Common myeloid progenitor, CD34-positive (primary cell): Measurements from ENCODE around the gene DBNDD1.
"Not testable (repeated sequence)": the region's sequence is repeated elsewhere in the genome, so short reads cannot be mapped to it uniquely, and the experiment has no call there.

Experiments used
- CTCF ChIA-PET: fragments of 350-600 bp; sonication (Branson Sonifier 250); formaldehyde crosslinking; loops from one replicate; lab custom pipeline; 2021; ENCODE audit warnings: antibody characterized with exemption; lab: Charles Lee
- POLR2A ChIA-PET: fragments of 350-600 bp; sonication (Branson Sonifier 250); formaldehyde crosslinking; loops from one replicate; lab custom pipeline; 2021; ENCODE audit warnings: antibody characterized with exemption; lab: Charles Lee
- DNase-seq, 3 donors: peaks; one replicate each; pipeline versions ENCODE4 v3.0.0 to v3.0.0-alpha.2; 2013
- H3K27ac ChIP-seq, 2 experiments: 1 replicate in 1 of 2; 2 replicates in 1 of 2; pipeline ENCODE4 v1.7.0; 2013; ENCODE audit warnings: inconsistent platforms in 2 of 2, low read length in 2 of 2, mild to moderate bottlenecking in 2 of 2, low read depth in 1 of 2, moderate library complexity in 1 of 2; ENCODE audit not compliant: severe bottlenecking in 2 of 2, insufficient read depth in 1 of 2, poor library complexity in 1 of 2
- H3K27me3 ChIP-seq, 5 experiments: replicated peaks in 2 of 5; 1 replicate in 3 of 5; 2 replicates in 2 of 5; pipeline versions ENCODE4 v1.6.1 to v1.7.0; 2013; ENCODE audit warnings: low read length in 4 of 5, mild to moderate bottlenecking in 2 of 5, moderate library complexity in 2 of 5, inconsistent platforms in 1 of 5; ENCODE audit not compliant: insufficient read depth in 5 of 5, control insufficient read depth in 4 of 5
- H3K36me3 ChIP-seq, 4 experiments: 1 replicate in 2 of 4; 2 replicates in 2 of 4; pipeline versions ENCODE4 v1.6.1 to v1.7.0; 2013; ENCODE audit warnings: low read length in 3 of 4, control low read depth in 1 of 4, mild to moderate bottlenecking in 1 of 4; ENCODE audit not compliant: control insufficient read depth in 4 of 4, insufficient read depth in 4 of 4
- H3K4me1 ChIP-seq, 4 experiments: 1 replicate in 3 of 4; 2 replicates in 1 of 4; pipeline versions ENCODE4 v1.6.1 to v1.7.1; 2013; ENCODE audit warnings: low read length in 3 of 4, mild to moderate bottlenecking in 3 of 4, control low read depth in 1 of 4, inconsistent platforms in 1 of 4, moderate library complexity in 1 of 4; ENCODE audit not compliant: control insufficient read depth in 4 of 4, insufficient read depth in 4 of 4; ENCODE audit errors: control extremely low read depth in 1 of 4
- H3K4me3 ChIP-seq, 7 experiments: 1 replicate in 4 of 7; 2 replicates in 3 of 7; pipeline versions ENCODE4 v1.5.1 to v1.7.0; 2013; ENCODE audit warnings: mild to moderate bottlenecking in 7 of 7, low read length in 6 of 7, moderate library complexity in 6 of 7, inconsistent platforms in 2 of 7, low read depth in 2 of 7, control low read depth in 1 of 7; ENCODE audit not compliant: insufficient read depth in 4 of 7, control insufficient read depth in 1 of 7; ENCODE audit errors: extremely low read depth in 1 of 7
- H3K9me3 ChIP-seq, 5 experiments: 1 replicate in 4 of 5; 2 replicates in 1 of 5; pipeline versions ENCODE4 v1.6.1 to v1.7.1; 2013; ENCODE audit warnings: low read length in 4 of 5, mild to moderate bottlenecking in 2 of 5, inconsistent platforms in 1 of 5, low read depth in 1 of 5, moderate library complexity in 1 of 5; ENCODE audit not compliant: control insufficient read depth in 4 of 5, insufficient read depth in 2 of 5; ENCODE audit errors: control extremely low read depth in 1 of 5
- WGBS: methylation state at CpG from one replicate; pipeline ENCODE4 v1.1.5; 2013; ENCODE audit not compliant: insufficient coverage; 5-methylcytosine and 5-hydroxymethylcytosine counted together

DBNDD1 gene

DNA sequence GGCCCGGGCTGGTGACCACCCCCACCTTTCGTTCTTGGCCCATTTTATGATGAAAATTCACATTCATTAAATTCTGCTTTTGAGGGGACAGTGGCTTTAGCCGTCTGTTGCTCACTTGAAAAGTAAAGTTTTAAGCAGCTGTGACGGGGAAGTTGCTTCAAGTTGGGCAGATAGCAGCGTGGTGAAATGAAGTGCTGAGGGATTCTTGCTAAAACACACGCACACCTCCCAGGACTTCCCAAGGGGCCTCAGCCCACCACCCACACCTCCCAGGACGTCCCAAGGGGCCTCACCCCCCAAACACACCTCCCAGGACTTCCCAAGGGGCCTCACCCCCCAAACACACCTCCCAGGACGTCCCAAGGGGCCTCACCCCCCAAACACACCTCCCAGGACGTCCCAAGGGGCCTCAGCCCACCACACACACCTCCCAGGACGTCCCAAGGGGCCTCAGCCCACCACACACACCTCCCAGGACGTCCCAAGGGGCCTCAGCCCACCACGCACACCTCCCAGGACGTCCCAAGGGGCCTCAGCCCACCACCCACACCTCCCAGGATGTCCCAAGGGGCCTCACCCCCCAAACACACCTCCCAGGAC, 11.5 kb downstream of the DBNDD1 start:
- DNase-seq, CTCF ChIA-PET, H3K27ac ChIP-seq, H3K9me3 ChIP-seq, POLR2A ChIA-PET, H3K27me3 ChIP-seq, H3K36me3 ChIP-seq, H3K4me3 ChIP-seq: not testable (repeated sequence)
- peaks cover 0 to 38% (median 25%) of the 10 kb centered on the region in 4 experiments for H3K4me1 ChIP-seq
- WGBS: 100% methylated on average over 1 of the region's 13 CpGs

DNA sequence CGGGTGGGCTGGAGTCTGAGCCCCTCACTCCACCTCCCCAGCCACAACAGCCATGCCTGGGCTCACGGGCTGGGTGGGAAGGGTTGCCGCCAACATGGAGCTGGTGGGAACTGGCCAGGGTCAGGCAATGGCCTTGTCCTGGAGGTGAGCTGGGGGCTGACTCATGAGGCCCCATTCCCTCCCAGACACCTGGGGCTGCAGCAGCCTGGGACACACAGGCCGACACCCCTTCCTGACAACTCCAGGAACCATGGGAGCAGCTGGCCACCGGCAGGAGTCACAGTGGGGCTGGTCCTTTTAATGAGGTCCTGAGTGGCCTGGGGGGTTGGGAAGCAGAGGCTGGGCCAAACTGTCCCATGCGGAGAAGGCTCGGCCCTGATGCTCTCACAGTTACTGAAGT, 12.2 kb downstream of the DBNDD1 start:
- peaks cover 0 to 38% (median 25%) of the 10 kb centered on the region in 4 experiments for H3K4me1 ChIP-seq
- WGBS: 95% methylated on average over 5 of the region's 7 CpGs
- no peak for DNase-seq
- no peaks in the 10 kb centered on the region for H3K36me3 ChIP-seq
- POLR2A ChIA-PET: no interaction called here
- H3K27ac ChIP-seq: no peak overlapping the region
- H3K9me3 ChIP-seq: no peaks in the 10 kb centered on the region
- no peak overlapping the region for H3K4me3 ChIP-seq
- no peaks in the 10 kb centered on the region for H3K27me3 ChIP-seq
- CTCF ChIA-PET: no interaction called here

DNA sequence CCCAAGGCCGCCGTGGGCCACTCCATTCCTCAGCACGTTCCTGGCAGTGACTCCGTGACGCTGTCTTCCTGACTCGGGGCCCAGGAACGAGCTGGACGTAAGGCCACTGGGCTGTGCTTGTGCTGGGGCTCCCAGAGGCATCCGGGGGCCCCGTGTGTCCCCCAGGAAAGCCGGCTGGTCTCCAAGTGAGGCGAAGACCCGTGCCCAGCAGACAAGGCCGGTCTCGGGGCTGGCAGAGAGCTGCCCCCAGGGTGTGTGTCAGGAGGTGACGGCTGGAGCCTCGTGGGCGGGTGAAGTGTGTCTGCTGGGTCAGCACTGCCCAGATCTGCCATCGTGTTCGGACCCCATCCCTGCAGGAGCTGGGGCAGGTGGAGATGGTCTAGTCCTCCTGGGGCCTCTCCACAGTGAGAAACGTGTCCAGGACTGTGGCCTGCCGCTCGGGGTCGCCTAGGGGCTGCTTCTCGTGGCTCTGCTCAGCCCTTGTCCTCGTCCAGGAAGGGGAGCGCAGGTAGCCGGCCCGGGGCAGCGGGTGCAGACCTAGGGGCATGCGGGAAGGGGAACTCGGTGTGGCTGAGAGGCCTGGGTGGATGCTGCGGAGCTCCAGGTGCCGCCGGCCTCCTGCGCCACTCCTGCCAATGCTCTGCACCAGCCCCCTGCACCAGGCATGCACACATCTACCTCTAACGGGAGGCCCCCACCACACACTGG, 13.1 kb downstream of the DBNDD1 start:
- H3K27ac ChIP-seq: no peak overlapping the region
- CTCF ChIA-PET: no interaction called here
- H3K4me3 ChIP-seq: no peak overlapping the region
- no peaks in the 10 kb centered on the region for H3K9me3 ChIP-seq
- WGBS: 99% methylated on average over 35 of the region's 37 CpGs
- no peak for DNase-seq
- no peaks in the 10 kb centered on the region for H3K36me3 ChIP-seq
- POLR2A ChIA-PET: interaction anchor here (0.9 kb wide), 1 partner anchor 9 kb away, joined by 3 read pairs; no protein-coding TSS in a partner anchor
- no peaks in the 10 kb centered on the region for H3K27me3 ChIP-seq
- peaks cover 0 to 33% (median 22%) of the 10 kb centered on the region in 4 experiments for H3K4me1 ChIP-seq

DNA sequence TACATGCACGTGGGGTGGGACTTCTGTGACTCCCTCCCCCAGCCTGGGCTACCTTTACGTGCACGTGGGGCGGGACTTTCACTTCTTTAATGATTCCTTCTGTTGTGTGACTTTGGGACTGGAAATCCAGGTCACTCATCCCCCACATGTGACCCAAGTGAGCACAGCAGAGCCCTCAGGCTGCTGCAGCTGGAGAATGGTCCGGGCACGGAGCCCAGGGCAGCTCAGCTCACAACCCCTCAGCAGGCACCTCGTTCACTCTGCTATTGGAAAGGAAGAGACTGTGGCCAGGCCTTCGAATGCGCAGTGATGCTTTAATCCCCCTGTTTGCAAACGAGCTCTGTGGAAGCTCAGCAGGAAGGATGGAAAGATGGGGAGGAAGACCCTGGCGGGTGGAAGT, 14.7 kb downstream of the DBNDD1 start:
- Histone ChIP-seq H3K4me3 (no peak overlapping the region), H3K36me3 (peaks cover 0 to 7% (median 4%) of the 10 kb centered on the region in 4 experiments), H3K27ac (no peak overlapping the region), H3K9me3 (no peaks in the 10 kb centered on the region), H3K27me3 (no peaks in the 10 kb centered on the region), H3K4me1 (peaks cover 0 to 20% (median 12%) of the 10 kb centered on the region in 4 experiments)
- DNase-seq: no peak
- ChIA-PET POLR2A (interaction anchor here (0.7 kb wide), 1 partner anchor 15 kb away, joined by 3 read pairs; the partner anchor contains the start of gene DBNDD1), CTCF (no interaction called here)
- 96% methylated on average over 5 of the region's 11 CpGs for WGBS

DNA sequence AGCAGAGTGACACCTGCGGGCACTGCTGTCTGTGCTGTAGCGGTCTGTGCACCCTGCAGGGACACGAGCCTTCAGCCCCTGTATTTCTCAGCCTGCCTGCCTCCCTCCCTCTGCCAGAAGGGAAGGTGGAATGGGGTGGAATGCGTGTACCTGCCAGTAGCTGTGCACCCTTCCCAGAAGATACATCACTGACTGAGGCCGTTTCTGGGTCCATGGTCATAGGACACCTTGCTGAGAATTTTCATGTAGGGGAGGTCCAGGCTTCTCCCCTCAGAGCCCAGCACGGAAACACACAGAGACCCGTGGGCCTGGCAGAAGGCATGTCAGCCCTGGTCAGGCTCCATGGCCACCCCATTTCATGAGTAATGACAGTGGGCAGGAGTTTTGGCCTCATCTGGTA, 16.5 kb downstream of the DBNDD1 start:
- no peaks in the 10 kb centered on the region for H3K27me3 ChIP-seq
- CTCF ChIA-PET: no interaction called here
- DNase-seq: no peak

DNA sequence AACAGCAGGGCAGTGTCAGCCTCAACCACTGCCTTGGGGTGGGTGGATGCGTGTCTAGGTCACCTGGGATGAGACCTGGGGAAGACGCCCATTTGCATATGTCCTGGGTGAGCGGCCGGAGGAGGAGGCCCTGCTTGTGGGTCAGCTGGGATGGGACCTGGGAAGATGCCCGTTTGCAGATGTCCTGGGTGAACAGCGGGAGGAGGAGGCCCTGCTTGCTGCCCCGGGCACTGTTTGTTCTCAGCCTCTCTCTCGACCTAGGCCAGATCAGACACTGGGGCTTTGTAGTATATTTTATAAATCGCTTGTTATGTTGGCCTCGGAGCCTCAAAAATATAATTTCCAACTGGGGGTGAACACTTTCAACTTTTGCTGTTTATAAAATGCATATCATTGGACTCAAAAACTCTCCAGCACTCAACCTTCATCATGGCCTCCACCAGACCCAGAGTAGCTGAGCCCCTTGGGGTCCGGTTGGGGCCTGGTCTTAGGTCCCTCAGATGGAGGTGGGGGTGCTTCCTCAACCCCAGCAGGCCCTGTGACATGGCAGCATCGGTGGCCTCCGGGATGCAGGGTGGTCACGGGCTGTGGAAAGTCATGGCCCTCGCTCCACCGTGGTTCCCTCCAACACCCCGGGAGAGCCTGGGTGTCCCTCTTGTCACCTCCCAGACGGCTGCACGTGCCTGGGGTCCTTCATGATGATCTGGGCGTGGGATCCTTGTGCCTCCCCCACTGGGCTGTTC, 17.3 kb downstream of the DBNDD1 start:
- WGBS: 97% methylated on average over 16 of the region's 20 CpGs
- Histone ChIP-seq H3K27ac (no peak overlapping the region), H3K36me3 (peaks cover 2 to 19% (median 9%) of the 10 kb centered on the region in 4 experiments), H3K4me3 (no peak overlapping the region), H3K27me3 (no peaks in the 10 kb centered on the region), H3K9me3 (no peaks in the 10 kb centered on the region), H3K4me1 (no peaks in the 10 kb centered on the region)
- DNase-seq: no peak
- ChIA-PET POLR2A (no interaction called here), CTCF (no interaction called here)

More for the DNA sequence above, 16.5 kb downstream of the DBNDD1 start:
- Histone ChIP-seq H3K4me1 (peaks cover 0 to 5% (median 0%) of the 10 kb centered on the region in 4 experiments), H3K9me3 (no peaks in the 10 kb centered on the region), H3K4me3 (no peak overlapping the region), H3K27ac (no peak overlapping the region), H3K36me3 (peaks cover 2 to 17% (median 9%) of the 10 kb centered on the region in 4 experiments)
- 91% methylated on average over 6 of the region's 7 CpGs for WGBS
- POLR2A ChIA-PET: interaction anchor here (0.7 kb wide), 1 partner anchor 23 kb away, joined by 3 read pairs; no protein-coding TSS in a partner anchor
